Activated CD8-positive, alpha-beta memory T cell treated with anti-CD3 and anti-CD28 coated beads for 4 hours (primary cell): ENCODE results near the gene YIPF7.

Experiments used
- DNase-seq, 2 donors: peaks; one replicate each; pipeline ENCODE4 v3.0.0-alpha.2; 2020; ENCODE audit warnings: low read depth in 2 of 2

The YIPF7 gene

DNA sequence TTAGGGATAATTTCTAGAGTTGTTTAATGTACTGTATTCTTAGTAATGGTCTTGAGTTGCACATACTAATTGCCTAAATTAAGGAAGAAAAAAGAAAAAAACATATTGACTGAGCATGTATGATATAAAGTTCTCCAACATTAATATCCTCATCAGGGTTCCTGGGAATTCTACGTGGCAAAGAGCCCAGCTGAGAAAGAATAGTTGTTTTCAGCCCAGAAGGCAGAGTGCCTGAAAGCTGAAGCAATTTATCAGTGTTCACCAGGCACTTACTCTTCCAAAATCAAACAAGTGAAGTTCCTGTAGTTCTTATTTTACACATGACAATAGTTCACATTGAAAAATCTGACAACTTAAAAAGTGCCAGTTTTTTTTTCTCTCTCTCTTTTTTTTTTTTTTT lies 27.7 kb downstream of the YIPF7 start:
- DNase-seq, result no peak

DNA sequence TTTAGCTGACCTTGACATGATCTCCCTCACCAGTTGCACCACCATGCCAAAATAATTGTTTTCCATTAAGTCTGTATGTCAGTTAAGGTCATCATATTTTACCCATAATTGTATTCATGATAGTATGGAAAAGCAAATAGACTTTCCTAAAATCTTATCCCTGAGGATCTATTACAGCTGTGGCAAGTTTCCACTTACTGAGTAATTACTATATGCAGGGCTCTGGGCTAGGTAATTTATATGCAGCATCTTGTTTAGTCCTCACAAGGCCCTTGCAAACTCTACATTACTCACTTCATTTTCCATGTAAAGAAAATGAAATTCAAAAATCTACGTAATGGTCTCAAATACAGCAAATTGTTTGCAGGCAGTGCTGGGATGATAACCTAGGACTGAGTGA lies 34.8 kb downstream of the YIPF7 start:
- DNase-seq, result no peak

DNA sequence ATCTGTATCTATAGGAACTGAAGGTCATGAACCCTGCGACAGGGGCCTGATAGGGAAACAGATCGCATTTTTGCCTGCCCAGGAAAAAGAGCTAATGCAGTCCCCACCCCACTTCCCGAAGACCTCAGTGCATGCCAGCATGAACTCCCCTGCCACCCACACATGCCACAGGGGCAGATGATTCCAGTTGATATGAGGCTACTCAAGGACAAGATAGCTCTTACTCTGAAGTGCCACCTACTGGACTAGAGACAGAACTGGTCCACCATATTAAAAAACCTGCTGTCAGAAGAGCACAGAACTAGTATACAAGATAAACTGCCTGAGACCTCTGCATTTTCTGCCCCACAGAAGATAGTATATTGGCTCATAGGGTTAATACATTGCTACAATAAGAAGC lies 68.0 kb downstream of the YIPF7 start:
- no peak for DNase-seq

DNA sequence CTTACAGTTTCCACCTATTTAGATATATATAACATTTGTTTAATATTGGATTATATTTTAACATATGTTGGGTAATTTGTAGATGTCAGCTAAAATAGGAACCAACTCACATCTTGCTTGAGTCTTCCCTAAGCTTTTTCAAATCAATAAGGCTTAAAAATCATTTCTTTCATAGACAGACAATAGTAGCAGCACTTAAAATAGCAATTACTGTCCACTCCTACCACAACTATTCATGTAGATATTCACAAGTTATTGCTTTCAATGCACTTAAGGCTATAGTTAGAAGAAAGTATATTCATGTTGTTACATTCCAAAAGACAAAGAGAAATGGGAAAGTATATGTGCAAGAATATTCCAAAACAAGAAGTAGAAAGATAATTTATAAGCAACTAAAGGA lies 71.2 kb downstream of the YIPF7 start:
- DNase-seq, result no peak

GRCh38 chr4:44578954-44579353 lies 72.5 kb downstream of the YIPF7 start:
- no peak for DNase-seq
